ENCODE results near the gene EEF1AKMT4.

Gene EEF1AKMT4

GRCh38 chr3:184299488-184300377 is 50.3 kb downstream of the EEF1AKMT4 start:
- CTCF ChIA-PET = no interaction called here
- POLR2A ChIA-PET = interaction anchor here (0.6 to 1.0 kb wide), 3 partner anchors 12 to 61 kb away, joined by 3 read pairs; partner anchors contain the start of genes CLCN2 and POLR2H
- TF ChIP-seq ELF4 (IDR thresholded peaks at IDR 0.05) (no peak), FOXK2 (IDR thresholded peaks at IDR 0.05) (no peak), LEF1 (IDR thresholded peaks at IDR 0.05; ENCODE audit: borderline replicate concordance) (no peak), HDGF (IDR thresholded peaks at IDR 0.05; ENCODE audit: borderline replicate concordance) (no peak), SP1 (IDR thresholded peaks at IDR 0.05) (no peak), TARDBP (IDR thresholded peaks at IDR 0.05) (no peak), FOXA1 (IDR thresholded peaks at IDR 0.05) (no peak), BHLHE40 (IDR thresholded peaks at IDR 0.05; ENCODE audit: borderline replicate concordance) (no peak), ZNF384 (IDR thresholded peaks at IDR 0.05) (no peak), SUZ12 (IDR thresholded peaks at IDR 0.05) (no peak), CTBP1 (IDR thresholded peaks at IDR 0.05; ENCODE audit: borderline replicate concordance) (no peak), ARNT (IDR thresholded peaks at IDR 0.05) (no peak), NFRKB (IDR thresholded peaks at IDR 0.05) (no peak), L3MBTL2 (conservative IDR thresholded peaks at IDR 0.05) (no peak), FOXM1 (IDR thresholded peaks at IDR 0.05; ENCODE audit: borderline replicate concordance) (no peak)
- TF ChIP-seq, protein P1, sequence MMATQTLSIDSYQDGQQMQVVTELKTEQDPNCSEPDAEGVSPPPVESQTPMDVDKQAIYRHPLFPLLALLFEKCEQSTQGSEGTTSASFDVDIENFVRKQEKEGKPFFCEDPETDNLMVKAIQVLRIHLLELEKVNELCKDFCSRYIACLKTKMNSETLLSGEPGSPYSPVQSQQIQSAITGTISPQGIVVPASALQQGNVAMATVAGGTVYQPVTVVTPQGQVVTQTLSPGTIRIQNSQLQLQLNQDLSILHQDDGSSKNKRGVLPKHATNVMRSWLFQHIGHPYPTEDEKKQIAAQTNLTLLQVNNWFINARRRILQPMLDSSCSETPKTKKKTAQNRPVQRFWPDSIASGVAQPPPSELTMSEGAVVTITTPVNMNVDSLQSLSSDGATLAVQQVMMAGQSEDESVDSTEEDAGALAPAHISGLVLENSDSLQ (IDR thresholded peaks at IDR 0.05) = no peak
- no peak for DNase-seq (ENCODE audit: extremely low spot score)

- TF ChIP-seq NFRKB (IDR thresholded peaks at IDR 0.05) (no peak), BHLHE40 (IDR thresholded peaks at IDR 0.05; ENCODE audit: borderline replicate concordance) (no peak), ELF4 (IDR thresholded peaks at IDR 0.05) (no peak), SP1 (IDR thresholded peaks at IDR 0.05) (no peak), SUZ12 (IDR thresholded peaks at IDR 0.05) (no peak), FOXK2 (IDR thresholded peaks at IDR 0.05) (no peak), FOXA1 (IDR thresholded peaks at IDR 0.05) (no peak), ZNF384 (IDR thresholded peaks at IDR 0.05) (no peak), HDGF (IDR thresholded peaks at IDR 0.05; ENCODE audit: borderline replicate concordance) (no peak), LEF1 (IDR thresholded peaks at IDR 0.05; ENCODE audit: borderline replicate concordance) (no peak), L3MBTL2 (conservative IDR thresholded peaks at IDR 0.05) (no peak), FOXM1 (IDR thresholded peaks at IDR 0.05; ENCODE audit: borderline replicate concordance) (no peak), ARNT (IDR thresholded peaks at IDR 0.05) (no peak)
- TF ChIP-seq, protein P1 (IDR thresholded peaks at IDR 0.05) = no peak
- no peak for DNase-seq (ENCODE audit: extremely low spot score)
- CTCF ChIA-PET = no interaction called here
- POLR2A ChIA-PET = no interaction called here
These were observed 50.9 kb downstream of the EEF1AKMT4 start for GRCh38 chr3:184300378-184300720.

- POLR2A ChIA-PET = no interaction called here
- CTCF ChIA-PET = no interaction called here
- no peak for DNase-seq (ENCODE audit: extremely low spot score)
- TF ChIP-seq, protein P1 (IDR thresholded peaks at IDR 0.05) = no peak
These were observed 56.1 kb downstream of the EEF1AKMT4 start for GRCh38 chr3:184305577-184305976.

GRCh38 chr3:184306341-184306972 is 57.0 kb downstream of the EEF1AKMT4 start:
- no peak for TF ChIP-seq BHLHE40 (IDR thresholded peaks at IDR 0.05; ENCODE audit: borderline replicate concordance)
- TF ChIP-seq, protein P1 (IDR thresholded peaks at IDR 0.05) = no peak
- POLR2A ChIA-PET = no interaction called here
- CTCF ChIA-PET = no interaction called here
- DNase-seq (ENCODE audit: extremely low spot score) = no peak

- CTCF ChIA-PET = no interaction called here
These were observed 58.4 kb downstream of the EEF1AKMT4 start for GRCh38 chr3:184307915-184308314.

More at GRCh38 chr3:184307915-184308314, 58.4 kb downstream of the EEF1AKMT4 start:
- POLR2A ChIA-PET = no interaction called here
- TF ChIP-seq L3MBTL2 (conservative IDR thresholded peaks at IDR 0.05) (no peak), TARDBP (IDR thresholded peaks at IDR 0.05) (no peak), ARNT (IDR thresholded peaks at IDR 0.05) (no peak), FOXK2 (IDR thresholded peaks at IDR 0.05) (no peak), FOXM1 (IDR thresholded peaks at IDR 0.05; ENCODE audit: borderline replicate concordance) (no peak)
- no peak for DNase-seq (ENCODE audit: extremely low spot score)
